Measurements from ENCODE around the gene KCTD17.

GRCh38 chr22:37028692-37029674 lies 22.6 kb upstream of the KCTD17 start:
- TF ChIP-seq CTCF (conservative IDR thresholded peaks at IDR 0.05 in 1 of 2, IDR thresholded peaks at IDR 0.05 in 1 of 2; ENCODE audit: extremely low read depth in 1 of 2, insufficient read depth in 1 of 2, low read depth in 1 of 2, low read length in 2 of 2) (no peak), EZH2 (IDR thresholded peaks at IDR 0.05; ENCODE audit: borderline replicate concordance, low read length) (no peak)
